ENCODE results near the gene CERS2.

- TF ChIP-seq CTCF (IDR thresholded peaks at IDR 0.05 in 8 of 11, conservative IDR thresholded peaks at IDR 0.05 in 3 of 11) = no peak
- no peak for TF ChIP-seq POLR2A (IDR thresholded peaks at IDR 0.05)
These were observed 3.6 kb downstream of the CERS2 start for GRCh38 chr1:150970808-150971582.

Data from spleen (tissue), 7 donors.